Suprapubic skin (tissue), 4 donors: ENCODE results near the gene MNAT1. TPM values are rescaled to one million over a fixed set of nuclear protein-coding genes. Genes with fewer than 3 reads are reported as not detected.
"Not testable (repeated sequence)": the region's sequence is repeated elsewhere in the genome, so short reads cannot be mapped to it uniquely, and the experiment has no call there.

Experiments used
- DNase-seq, 2 donors: peaks; one replicate each; pipeline ENCODE4 v3.0.0-alpha.2; 2019; ENCODE audit warnings: low spot score in 2 of 2
- H3K27ac ChIP-seq: fragments of 200-600 bp; sonication (generic); one replicate; pipeline ENCODE4 v1.5.1; 2019
- H3K27me3 ChIP-seq: fragments of 200-600 bp; sonication (generic); one replicate; pipeline ENCODE4 v1.5.1; 2019
- H3K36me3 ChIP-seq: fragments of 200-600 bp; sonication (generic); one replicate; pipeline ENCODE4 v1.5.1; 2019
- H3K4me1 ChIP-seq: fragments of 200-600 bp; sonication (generic); one replicate; pipeline ENCODE4 v1.5.1; 2019
- H3K4me3 ChIP-seq: fragments of 200-600 bp; sonication (generic); one replicate; pipeline ENCODE4 v1.5.1; 2019; ENCODE audit warnings: mild to moderate bottlenecking
- H3K9me3 ChIP-seq: fragments of 200-600 bp; sonication (generic); one replicate; pipeline ENCODE4 v1.5.1; 2019
- EP300 ChIP-seq: sonication (generic); formaldehyde crosslinking; IDR thresholded peaks from one replicate; pipeline ENCODE4 v1.6.1; 2017; ENCODE audit warnings: antibody characterized with exemption
- POLR2A ChIP-seq, 2 donors: fragments of 450-650 bp; IDR thresholded peaks; one replicate each; pipeline ENCODE4 v1.6.1; 2017; ENCODE audit warnings: antibody characterized with exemption in 2 of 2, mild to moderate bottlenecking in 2 of 2, moderate library complexity in 2 of 2
- POLR2AphosphoS5 ChIP-seq, 3 donors: sonication (generic); formaldehyde crosslinking; IDR thresholded peaks; one replicate each; pipeline ENCODE4 v1.6.1; 2017; ENCODE audit warnings: antibody characterized with exemption in 3 of 3
- WGBS: methylation state at CpG from one replicate; pipeline ENCODE4 v1.1.5; 2018; 5-methylcytosine and 5-hydroxymethylcytosine counted together
- total RNA-seq, 4 donors: library from RNA; depleted of rRNA; stranded (reverse); fragments of >200 nt; gene quantifications; one replicate each; pipeline ENCODE4 v1.1.0, GENCODE V29; 2016
- TF ChIP-seq, protein P1 (sequence below), 2 donors: fragments of 200-600 bp in 1 of 2; fragments of 450-650 bp in 1 of 2; sonication (generic) in 1 of 2; IDR thresholded peaks; one replicate each; pipeline ENCODE4 v1.5.1; 2016 to 2019; ENCODE audit warnings: antibody characterized with exemption in 2 of 2, mild to moderate bottlenecking in 1 of 2, moderate library complexity in 1 of 2

MNAT1 gene
- total RNA-seq, 4 donors from 2014 or later = 13.1 to 38.8 (median 22.0) TPM

DNA sequence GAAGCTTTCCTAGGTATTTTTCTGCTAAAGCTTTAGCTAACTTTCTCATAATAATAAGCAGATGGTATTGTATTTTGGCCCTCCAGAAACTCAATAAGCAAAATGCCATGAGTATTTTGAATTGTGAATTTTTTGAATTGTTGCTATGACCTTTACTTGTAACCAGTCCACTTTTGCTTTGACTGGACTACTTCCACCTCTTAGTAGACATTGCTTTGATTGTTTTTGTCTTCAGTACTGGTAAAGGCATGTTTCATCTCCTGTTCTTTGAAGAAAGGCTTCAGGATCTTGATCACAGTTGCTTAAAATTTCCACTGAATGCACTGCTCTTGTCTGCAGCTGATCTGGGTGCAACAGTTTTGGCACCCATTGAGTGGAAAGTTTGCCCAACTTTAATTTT, 144.0 kb downstream of the MNAT1 start:
- H3K27ac ChIP-seq = no peak overlapping the region
- H3K27me3 ChIP-seq = no peaks in the 10 kb centered on the region
- peaks cover 7% of the 10 kb centered on the region for H3K36me3 ChIP-seq
- no peaks in the 10 kb centered on the region for H3K9me3 ChIP-seq
- no peak for DNase-seq
- peaks cover 4% of the 10 kb centered on the region for H3K4me1 ChIP-seq
- no peak overlapping the region for H3K4me3 ChIP-seq
- TF ChIP-seq POLR2AphosphoS5 (IDR thresholded peaks at IDR 0.05) (no peak), EP300 (no peak), POLR2A (IDR thresholded peaks at IDR 0.05) (no peak)
- TF ChIP-seq, protein P1, sequence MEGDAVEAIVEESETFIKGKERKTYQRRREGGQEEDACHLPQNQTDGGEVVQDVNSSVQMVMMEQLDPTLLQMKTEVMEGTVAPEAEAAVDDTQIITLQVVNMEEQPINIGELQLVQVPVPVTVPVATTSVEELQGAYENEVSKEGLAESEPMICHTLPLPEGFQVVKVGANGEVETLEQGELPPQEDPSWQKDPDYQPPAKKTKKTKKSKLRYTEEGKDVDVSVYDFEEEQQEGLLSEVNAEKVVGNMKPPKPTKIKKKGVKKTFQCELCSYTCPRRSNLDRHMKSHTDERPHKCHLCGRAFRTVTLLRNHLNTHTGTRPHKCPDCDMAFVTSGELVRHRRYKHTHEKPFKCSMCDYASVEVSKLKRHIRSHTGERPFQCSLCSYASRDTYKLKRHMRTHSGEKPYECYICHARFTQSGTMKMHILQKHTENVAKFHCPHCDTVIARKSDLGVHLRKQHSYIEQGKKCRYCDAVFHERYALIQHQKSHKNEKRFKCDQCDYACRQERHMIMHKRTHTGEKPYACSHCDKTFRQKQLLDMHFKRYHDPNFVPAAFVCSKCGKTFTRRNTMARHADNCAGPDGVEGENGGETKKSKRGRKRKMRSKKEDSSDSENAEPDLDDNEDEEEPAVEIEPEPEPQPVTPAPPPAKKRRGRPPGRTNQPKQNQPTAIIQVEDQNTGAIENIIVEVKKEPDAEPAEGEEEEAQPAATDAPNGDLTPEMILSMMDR (IDR thresholded peaks at IDR 0.05) = no peak

DNA sequence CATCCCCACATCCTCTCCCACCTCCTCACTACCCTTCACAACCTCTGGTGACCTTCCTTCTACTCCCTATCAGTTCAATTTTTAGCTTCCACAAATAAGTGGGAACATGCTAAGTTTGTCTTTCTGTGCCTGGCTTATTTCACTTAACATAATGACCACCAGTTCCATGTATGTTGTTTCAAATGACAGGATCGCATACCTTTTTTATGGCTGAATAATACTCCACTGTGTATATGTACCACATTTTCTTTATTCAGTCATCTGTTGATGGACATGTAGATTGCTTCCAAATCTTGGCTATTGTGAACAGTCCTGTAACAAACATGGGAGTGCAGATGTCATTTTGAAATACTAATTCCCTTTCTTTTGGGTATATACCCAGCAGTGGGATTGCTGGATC, 147.7 kb downstream of the MNAT1 start:
- 100% methylated on average over 1 of the region's 1 CpG for WGBS
- peaks cover 4% of the 10 kb centered on the region for H3K4me1 ChIP-seq
- H3K9me3 ChIP-seq = peaks cover 8% of the 10 kb centered on the region
- H3K27me3 ChIP-seq = no peaks in the 10 kb centered on the region
- no peak for TF ChIP-seq POLR2AphosphoS5 (IDR thresholded peaks at IDR 0.05)
- TF ChIP-seq, protein P1 (IDR thresholded peaks at IDR 0.05) = no peak
- no peak for TF ChIP-seq POLR2A (IDR thresholded peaks at IDR 0.05)
- TF ChIP-seq EP300 = no peak
- H3K27ac ChIP-seq = no peak overlapping the region
- no peak overlapping the region for H3K4me3 ChIP-seq
- peaks cover 7% of the 10 kb centered on the region for H3K36me3 ChIP-seq
- DNase-seq = no peak

DNA sequence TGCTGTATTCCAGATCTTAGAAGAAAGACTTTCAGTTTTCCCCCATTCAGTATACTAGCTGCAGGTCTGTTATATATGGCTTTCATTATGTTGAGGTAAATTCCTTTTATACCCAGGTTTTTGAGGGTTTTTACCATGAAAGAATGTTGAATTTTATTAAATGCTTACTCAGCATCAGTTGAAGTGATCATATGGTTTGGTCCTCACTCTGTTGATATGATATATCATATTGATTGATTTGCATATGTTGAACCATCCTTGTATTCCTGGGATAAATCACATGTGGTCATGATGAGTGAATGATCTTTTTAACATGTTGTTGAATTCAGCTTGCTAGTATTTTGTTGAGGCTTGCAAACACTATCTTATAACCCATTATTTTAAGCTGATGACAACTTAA, 149.6 kb downstream of the MNAT1 start:
- Histone ChIP-seq H3K9me3 (peaks cover 8% of the 10 kb centered on the region), H3K36me3 (peaks cover 7% of the 10 kb centered on the region), H3K4me1 (no peaks in the 10 kb centered on the region), H3K27ac (no peak overlapping the region), H3K27me3 (no peaks in the 10 kb centered on the region), H3K4me3 (no peak overlapping the region)
- TF ChIP-seq, protein P1 (IDR thresholded peaks at IDR 0.05) = no peak
- TF ChIP-seq POLR2A (IDR thresholded peaks at IDR 0.05) = no peak
- TF ChIP-seq POLR2AphosphoS5 (IDR thresholded peaks at IDR 0.05) = no peak
- no peak for TF ChIP-seq EP300
- DNase-seq = no peak

DNA sequence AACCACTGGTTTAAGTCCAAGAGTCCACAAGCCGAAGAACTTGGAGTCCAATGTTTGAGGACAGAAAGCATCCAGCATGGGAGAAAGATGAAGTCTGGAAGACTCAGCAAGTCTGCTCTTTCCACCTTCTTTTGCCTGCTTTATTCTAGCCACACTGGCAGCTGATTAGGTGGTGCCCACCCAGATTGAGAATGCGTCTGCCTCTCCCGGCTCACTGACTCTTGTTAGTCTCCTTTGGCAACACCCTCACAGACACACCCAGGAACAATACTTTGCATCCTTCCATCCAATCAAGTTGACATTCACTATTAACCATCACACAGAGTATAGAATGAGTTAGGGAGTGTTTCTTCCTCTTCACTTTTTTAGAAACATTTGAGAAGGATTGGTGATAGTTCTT, 156.1 kb downstream of the MNAT1 start:
- not testable (repeated sequence) for H3K27me3 ChIP-seq, DNase-seq, H3K4me3 ChIP-seq, H3K4me1 ChIP-seq, H3K27ac ChIP-seq, H3K36me3 ChIP-seq, H3K9me3 ChIP-seq
- WGBS = 92% methylated on average over 3 of the region's 3 CpGs

DNA sequence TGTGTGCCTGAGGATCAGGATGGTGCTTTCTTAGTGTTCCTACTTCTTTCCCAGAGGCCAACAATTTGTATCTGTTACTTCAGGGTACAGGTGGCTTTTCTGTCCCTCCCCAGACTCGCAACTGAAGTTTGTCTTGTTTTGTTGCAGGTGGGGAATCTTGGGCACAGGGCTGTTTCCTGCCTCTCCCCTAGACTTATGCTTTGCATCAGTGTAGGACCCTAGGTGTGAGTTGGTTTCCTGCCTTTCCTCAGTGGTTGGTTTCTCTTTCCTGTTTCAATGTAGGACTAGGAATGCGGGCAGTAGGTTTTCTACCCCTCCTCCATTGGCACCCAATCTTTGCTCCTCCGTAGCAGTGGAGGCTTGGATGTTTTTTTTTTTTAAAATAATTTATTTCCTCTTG, 159.3 kb downstream of the MNAT1 start:
- Histone ChIP-seq H3K4me3 (no peak overlapping the region), H3K4me1 (no peaks in the 10 kb centered on the region), H3K27me3 (no peaks in the 10 kb centered on the region), H3K9me3 (no peaks in the 10 kb centered on the region), H3K36me3 (no peaks in the 10 kb centered on the region), H3K27ac (no peak overlapping the region)
- no peak for DNase-seq
- 94% methylated on average over 3 of the region's 3 CpGs for WGBS
- TF ChIP-seq EP300 (no peak), POLR2A (IDR thresholded peaks at IDR 0.05) (no peak), POLR2AphosphoS5 (IDR thresholded peaks at IDR 0.05) (no peak)
- TF ChIP-seq, protein P1 (IDR thresholded peaks at IDR 0.05) = no peak

DNA sequence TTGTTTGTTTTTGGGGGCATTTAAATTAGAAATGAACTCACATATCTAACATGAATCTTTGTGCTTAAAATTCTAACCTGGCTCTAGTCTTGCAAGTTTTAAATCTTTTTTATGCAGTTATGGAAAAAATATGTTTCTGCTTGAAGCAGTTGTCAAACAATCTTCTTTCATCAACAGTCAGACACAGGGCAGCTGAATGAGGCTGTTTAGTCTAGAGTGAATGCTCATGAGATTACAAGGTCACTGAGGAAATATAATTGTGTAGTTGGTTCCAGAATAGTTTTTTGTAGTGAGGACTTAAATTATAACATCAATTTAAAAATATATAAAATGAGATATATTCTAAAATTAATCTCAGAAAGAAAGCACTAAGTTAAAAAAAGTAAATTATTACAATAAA, 169.8 kb downstream of the MNAT1 start:
- no peaks in the 10 kb centered on the region for H3K9me3 ChIP-seq
- no peak overlapping the region for H3K4me3 ChIP-seq
- H3K36me3 ChIP-seq = no peaks in the 10 kb centered on the region
- no peak for DNase-seq
- H3K27ac ChIP-seq = no peak overlapping the region
- TF ChIP-seq, protein P1 (IDR thresholded peaks at IDR 0.05) = no peak
- TF ChIP-seq POLR2A (IDR thresholded peaks at IDR 0.05) (no peak), POLR2AphosphoS5 (IDR thresholded peaks at IDR 0.05) (no peak), EP300 (no peak)
- H3K4me1 ChIP-seq = no peaks in the 10 kb centered on the region
- H3K27me3 ChIP-seq = no peaks in the 10 kb centered on the region
